Measurements from ENCODE around the gene CCDC106. TPM values are rescaled to one million over a fixed set of nuclear protein-coding genes. Genes with fewer than 3 reads are reported as not detected.

Gene CCDC106
- total RNA-seq, 3 donors from 2014 or later (not counting 1 experiment from before 2014, with no cell fraction given) = 2.0 to 3.2 (median 3.2) TPM

GRCh38 chr19:55638864-55639359 is 9.1 kb upstream of the CCDC106 start:
- Mint-ChIP-seq H3K27me3 (ENCODE audit: low read depth in 2 of 2) (no peaks in the 10 kb centered on the region), H3K4me1 (peaks cover 61 to 72% of the 10 kb centered on the region in 2 donors), H3K4me3 (peak overlapping the region; percentile 55), H3K27ac (peak overlapping the region in 1 of 2 donors; percentile 53), H3K9me3 (no peaks in the 10 kb centered on the region), H3K36me3 (no peaks in the 10 kb centered on the region)
- WGBS (ENCODE audit: insufficient coverage) = 77% methylated on average over 5 of the region's 6 CpGs
- ATAC-seq (peak; percentile 16 to 45 (median 26)), DNase-seq (peak in 1 of 2 donors; percentile 81)
- intact Hi-C loops (cut with micrococcal nuclease) = loop anchor here (10.0 kb wide), 1 partner anchor 166 kb away; no protein-coding TSS in a partner anchor
- no peak overlapping the region for H3K4me3 ChIP-seq (ENCODE audit: low read length)
- TF ChIP-seq CTCF (IDR thresholded peaks at IDR 0.05) = peak; percentile 42
- H3K27ac ChIP-seq (ENCODE audit: low read length) = no peak overlapping the region
- H3K27me3 ChIP-seq (ENCODE audit: control insufficient read depth, insufficient read depth, low read length) = no peaks in the 10 kb centered on the region
- H3K36me3 ChIP-seq (ENCODE audit: control insufficient read depth, insufficient read depth, low read length) = no peaks in the 10 kb centered on the region
- peaks cover 76% of the 10 kb centered on the region for H3K4me1 ChIP-seq (ENCODE audit: control insufficient read depth, insufficient read depth, low read length)
- no peaks in the 10 kb centered on the region for H3K9me3 ChIP-seq (ENCODE audit: control insufficient read depth, insufficient read depth, low read length)

- DNase-seq (peak; percentile 63 to 92), ATAC-seq (peak; percentile 39 to 62 (median 58))
- 35% methylated on average over 38 of the region's 38 CpGs for WGBS (ENCODE audit: insufficient coverage)
- Mint-ChIP-seq H3K9me3 (no peaks in the 10 kb centered on the region), H3K4me1 (peaks cover 53 to 74% of the 10 kb centered on the region in 2 donors), H3K27me3 (ENCODE audit: low read depth in 2 of 2) (no peaks in the 10 kb centered on the region), H3K27ac (peak overlapping the region; percentile 76 to 96), H3K36me3 (no peaks in the 10 kb centered on the region), H3K4me3 (peak overlapping the region; percentile 74)
- Histone ChIP-seq H3K9me3 (ENCODE audit: control insufficient read depth, insufficient read depth, low read length) (no peaks in the 10 kb centered on the region), H3K27ac (ENCODE audit: low read length) (peak overlapping the region; percentile 76), H3K27me3 (ENCODE audit: control insufficient read depth, insufficient read depth, low read length) (no peaks in the 10 kb centered on the region), H3K4me3 (ENCODE audit: low read length) (peak overlapping the region; percentile 34), H3K36me3 (ENCODE audit: control insufficient read depth, insufficient read depth, low read length) (peaks cover 7% of the 10 kb centered on the region), H3K4me1 (ENCODE audit: control insufficient read depth, insufficient read depth, low read length) (peaks cover 77% of the 10 kb centered on the region)
- intact Hi-C loops (cut with micrococcal nuclease) = loop anchor here (5.0 kb wide), 1 partner anchor 33 kb away; the partner anchor contains the start of gene ZNF865
- peak; percentile 57 for TF ChIP-seq CTCF (IDR thresholded peaks at IDR 0.05)
Observed at GRCh38 chr19:55640043-55640576, 7.9 kb upstream of the CCDC106 start.

GRCh38 chr19:55640577-55641425 is 7.2 kb upstream of the CCDC106 start, which contains the start of gene ZNF580:
Gene ZNF580, plus strand, starts transcription at chr19:55641002. Its CDS starts 1,507 bp downstream, at chr19:55642509.
- Mint-ChIP-seq H3K27ac (peak within 1 kb of the TSS; percentile 76 to 96), H3K4me1 (peaks cover 47 to 67% of the 10 kb centered on the region in 2 donors), H3K4me3 (peak within 1 kb of the TSS; percentile 88), H3K27me3 (ENCODE audit: low read depth in 2 of 2) (no peaks in the 10 kb centered on the region), H3K36me3 (no peaks in the 10 kb centered on the region), H3K9me3 (no peaks in the 10 kb centered on the region)
- Histone ChIP-seq H3K4me1 (ENCODE audit: control insufficient read depth, insufficient read depth, low read length) (peaks cover 70% of the 10 kb centered on the region), H3K4me3 (ENCODE audit: low read length) (peak within 1 kb of the TSS; percentile 60), H3K9me3 (ENCODE audit: control insufficient read depth, insufficient read depth, low read length) (no peaks in the 10 kb centered on the region), H3K27ac (ENCODE audit: low read length) (peak within 1 kb of the TSS; percentile 76), H3K36me3 (ENCODE audit: control insufficient read depth, insufficient read depth, low read length) (peaks cover 13% of the 10 kb centered on the region), H3K27me3 (ENCODE audit: control insufficient read depth, insufficient read depth, low read length) (no peaks in the 10 kb centered on the region)
- WGBS (ENCODE audit: insufficient coverage) = under 1% methylated on average over 89 of the region's 89 CpGs
- intact Hi-C loops (cut with micrococcal nuclease) = loop anchor here (5.0 kb wide), 1 partner anchor 34 kb away; the partner anchor contains the start of gene ZNF865
- ATAC-seq (peak; percentile 38 to 53 (median 43)), DNase-seq (peak; percentile 59 to 76)
- no peak for TF ChIP-seq CTCF (IDR thresholded peaks at IDR 0.05)
